ENCODE results near the gene FXYD3. TPM values are rescaled to one million over a fixed set of nuclear protein-coding genes. Genes with fewer than 3 reads are reported as not detected.

The FXYD3 gene
- total and polyA plus RNA-seq, 2 experiments from 2014 or later = 0.81 TPM; not detected in 1

GRCh38 chr19:35074426-35075201, 41.0 kb upstream of the FXYD3 start:
- Histone ChIP-seq H4K20me1 (replicated peaks; ENCODE audit: insufficient read depth) (no peaks in the 10 kb centered on the region), H2AFZ (no peak overlapping the region), H3K79me2 (replicated peaks; ENCODE audit: insufficient read depth) (no peaks in the 10 kb centered on the region), H3F3A (replicated peaks; ENCODE audit: low read depth) (peaks cover 5% of the 10 kb centered on the region; the same call in 1 of the 2 replicates), H3K4me1 (ENCODE audit: insufficient read depth) (peaks cover 5% of the 10 kb centered on the region), H3K9me2 (ENCODE audit: insufficient read depth) (0 out of 2 replicates have a peak, but pooled peaks cover 4% of the 10 kb centered on the region), H3K27ac (ENCODE audit: low read depth) (no peak overlapping the region), H3K27me3 (ENCODE audit: insufficient read depth) (no peaks in the 10 kb centered on the region), H3K36me3 (ENCODE audit: insufficient read depth) (no peaks in the 10 kb centered on the region), H3K4me2 (no peak overlapping the region), H3K4me3 (no peak overlapping the region)
- TF ChIP-seq ZNF114 (CRISPR knock-in tag; IDR thresholded peaks at IDR 0.05) = no peak
- TF ChIP-seq ETS1 (IDR thresholded peaks at IDR 0.05) = no peak
- no peak for TF ChIP-seq EZH2 (IDR thresholded peaks at IDR 0.05; ENCODE audit: low read depth, unreplicated experiment)
- TF ChIP-seq STAT1 (IDR thresholded peaks at IDR 0.05; ENCODE audit: unreplicated experiment) = no peak
- no peak for TF ChIP-seq EZH2phosphoT487 (IDR thresholded peaks at IDR 0.05; ENCODE audit: unreplicated experiment)
- TF ChIP-seq REST (IDR thresholded peaks at IDR 0.05; ENCODE audit: unreplicated experiment) = no peak
- no peak for TF ChIP-seq JUNB (IDR thresholded peaks at IDR 0.05; ENCODE audit: unreplicated experiment)
- TF ChIP-seq POLR2AphosphoS5 (IDR thresholded peaks at IDR 0.05; ENCODE audit: low read depth) = no peak
- TF ChIP-seq NANOG (IDR thresholded peaks at IDR 0.05; ENCODE audit: borderline replicate concordance) = no peak
- TF ChIP-seq CTCF (conservative IDR thresholded peaks at IDR 0.05; ENCODE audit: low read depth in 2 of 2) = no peak
- TF ChIP-seq ZNF331 (CRISPR knock-in tag; IDR thresholded peaks at IDR 0.05; ENCODE audit: low read depth) = no peak
- no peak for TF ChIP-seq ZNF462 (CRISPR knock-in tag; IDR thresholded peaks at IDR 0.05)
- TF ChIP-seq CREB1 (CRISPR knock-in tag; IDR thresholded peaks at IDR 0.05; ENCODE audit: low read depth) = no peak
- Mint-ChIP-seq H3K27me3 (ENCODE audit: insufficient read depth, low read depth, poor library complexity) (peaks cover 17% of the 10 kb centered on the region), H3K9me3 (peaks cover 2% of the 10 kb centered on the region; the same call in 1 of the 3 replicates), H3K4me1 (peaks cover 2% of the 10 kb centered on the region; the same call in 2 of the 3 replicates), H3K36me3 (ENCODE audit: low read depth) (no peaks in the 10 kb centered on the region; the same call in 2 of the 3 replicates), H3K4me3 (no peak overlapping the region), H3K27ac (no peak overlapping the region)
- ATAC-seq (peak; percentile 25; the same call in 2 of the 3 replicates), DNase-seq (ENCODE audit: low spot score) (no peak)

Measured in GM23338 (cell line).